ENCODE results near the gene ADORA2A.

ADORA2A gene

GRCh38 chr22:24460418-24461089, 33.2 kb downstream of the ADORA2A start:
- Histone ChIP-seq H3K4me1 (ENCODE audit: control insufficient read depth, low read length) (peaks cover 42% of the 10 kb centered on the region), H3K79me2 (ENCODE audit: control insufficient read depth, low read length) (no peaks in the 10 kb centered on the region), H3F3A (ENCODE audit: control insufficient read depth, insufficient read depth) (0 out of 2 replicates have a peak, but pooled peaks cover 3% of the 10 kb centered on the region), H3K4me3 (ENCODE audit: low read length) (no peak overlapping the region), H4K20me1 (ENCODE audit: control insufficient read depth, insufficient read depth, low read depth, low read length) (no peaks in the 10 kb centered on the region), H3K27ac (ENCODE audit: low read depth, low read length) (no peak overlapping the region), H3K9me2 (replicated peaks; ENCODE audit: control insufficient read depth, low read length) (no peaks in the 10 kb centered on the region), H3K27me3 (ENCODE audit: control insufficient read depth, low read length) (no peaks in the 10 kb centered on the region), H3K4me2 (ENCODE audit: low read length) (no peak overlapping the region), H3K9me3 (ENCODE audit: control insufficient read depth, insufficient read depth, low read length) (no peaks in the 10 kb centered on the region), H3K36me3 (ENCODE audit: control insufficient read depth, low read length) (no peaks in the 10 kb centered on the region)
- TF ChIP-seq CTCF (IDR thresholded peaks at IDR 0.05; ENCODE audit: low read depth, low read length, poor library complexity, severe bottlenecking): no peak
- no peak for TF ChIP-seq EZH2phosphoT487 (IDR thresholded peaks at IDR 0.05; ENCODE audit: borderline replicate concordance, low read length)

- H4K20me1 ChIP-seq (ENCODE audit: control insufficient read depth, insufficient read depth, low read depth, low read length): no peaks in the 10 kb centered on the region
- peak overlapping the region; percentile 31 for H3K4me3 ChIP-seq (ENCODE audit: low read length)
- H3K79me2 ChIP-seq (ENCODE audit: control insufficient read depth, low read length): no peaks in the 10 kb centered on the region
- H3K9me3 ChIP-seq (ENCODE audit: control insufficient read depth, insufficient read depth, low read length): no peaks in the 10 kb centered on the region
- TF ChIP-seq CTCF (IDR thresholded peaks at IDR 0.05; ENCODE audit: low read depth, low read length, poor library complexity, severe bottlenecking) (no peak), EZH2phosphoT487 (IDR thresholded peaks at IDR 0.05; ENCODE audit: borderline replicate concordance, low read length) (no peak)
- H3K4me2 ChIP-seq (ENCODE audit: low read length): peak overlapping the region; percentile 51
- no peaks in the 10 kb centered on the region for H3K9me2 ChIP-seq (replicated peaks; ENCODE audit: control insufficient read depth, low read length)
- H3K27ac ChIP-seq (ENCODE audit: low read depth, low read length): peak overlapping the region; percentile 31
- peaks cover 66% of the 10 kb centered on the region for H3K4me1 ChIP-seq (ENCODE audit: control insufficient read depth, low read length)
- no peaks in the 10 kb centered on the region for H3K36me3 ChIP-seq (ENCODE audit: control insufficient read depth, low read length)
- 0 out of 2 replicates have a peak, but pooled peaks cover 6% of the 10 kb centered on the region for H3F3A ChIP-seq (ENCODE audit: control insufficient read depth, insufficient read depth)
- H3K27me3 ChIP-seq (ENCODE audit: control insufficient read depth, low read length): no peaks in the 10 kb centered on the region
Measured at GRCh38 chr22:24463071-24463760, 35.8 kb downstream of the ADORA2A start.

DNA sequence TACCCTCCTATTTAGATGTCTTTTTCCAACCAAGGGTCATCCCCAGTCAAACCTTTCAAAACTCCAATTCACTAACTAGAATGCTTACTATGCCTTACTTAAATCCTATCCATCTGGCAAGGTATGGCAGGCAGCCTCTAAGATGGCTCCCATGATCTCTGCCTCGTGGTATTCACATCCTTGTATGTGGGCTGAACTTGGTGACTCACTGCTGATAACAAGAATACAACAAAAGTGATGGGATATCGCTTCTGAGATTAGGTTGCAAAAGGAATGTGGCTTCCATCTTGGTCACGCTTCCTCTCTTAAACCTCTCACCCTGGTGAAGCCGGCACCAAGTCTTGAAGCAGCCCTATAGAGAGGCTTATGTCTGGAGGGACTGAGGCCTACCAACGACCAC, 38.2 kb downstream of the ADORA2A start:
- Histone ChIP-seq H3K27ac (ENCODE audit: low read depth, low read length) (no peak overlapping the region), H3K4me2 (ENCODE audit: low read length) (no peak overlapping the region), H3F3A (ENCODE audit: control insufficient read depth, insufficient read depth) (0 out of 2 replicates have a peak, but pooled peaks cover 6% of the 10 kb centered on the region), H3K4me3 (ENCODE audit: low read length) (no peak overlapping the region), H3K4me1 (ENCODE audit: control insufficient read depth, low read length) (peaks cover 51% of the 10 kb centered on the region), H3K36me3 (ENCODE audit: control insufficient read depth, low read length) (no peaks in the 10 kb centered on the region), H3K27me3 (ENCODE audit: control insufficient read depth, low read length) (no peaks in the 10 kb centered on the region), H3K79me2 (ENCODE audit: control insufficient read depth, low read length) (no peaks in the 10 kb centered on the region), H3K9me3 (ENCODE audit: control insufficient read depth, insufficient read depth, low read length) (no peaks in the 10 kb centered on the region), H4K20me1 (ENCODE audit: control insufficient read depth, insufficient read depth, low read depth, low read length) (no peaks in the 10 kb centered on the region), H3K9me2 (replicated peaks; ENCODE audit: control insufficient read depth, low read length) (no peaks in the 10 kb centered on the region)
- TF ChIP-seq EZH2phosphoT487 (IDR thresholded peaks at IDR 0.05; ENCODE audit: borderline replicate concordance, low read length): no peak
- TF ChIP-seq CTCF (IDR thresholded peaks at IDR 0.05; ENCODE audit: low read depth, low read length, poor library complexity, severe bottlenecking): no peak
